PFSK-1 (cell line): ENCODE measurements around the gene FGFBP2.

Experiments
- FOXP2 ChIP-seq: optimal IDR thresholded peaks from 2 replicates; pipeline ENCODE3; 2011; ENCODE audit warnings: borderline replicate concordance, control low read depth, inconsistent platforms; ENCODE audit not compliant: insufficient read depth; ENCODE audit errors: extremely low read length, extremely low read depth
- POLR2AphosphoS5 ChIP-seq: IDR thresholded peaks from 2 replicates; pipeline ENCODE4 v1.6.1; 2012; ENCODE audit warnings: low read depth, mild to moderate bottlenecking, control low read depth, low read length, moderate library complexity
- REST ChIP-seq, 2 experiments: IDR thresholded peaks; 2 replicates each; pipeline versions ENCODE4 v1.6.1 to v1.8.0; 2011 to 2012; ENCODE audit warnings: low read depth in 2 of 2, low read length in 2 of 2, control low read depth in 1 of 2, inconsistent platforms in 1 of 2, mild to moderate bottlenecking in 1 of 2, moderate library complexity in 1 of 2; ENCODE audit not compliant: insufficient read depth in 1 of 2
- SIN3A ChIP-seq: IDR thresholded peaks from 2 replicates; pipeline ENCODE4 v1.6.1; 2012; ENCODE audit warnings: mild to moderate bottlenecking, low read length, moderate library complexity, borderline replicate concordance; ENCODE audit not compliant: insufficient read depth
- TAF1 ChIP-seq: IDR thresholded peaks from 2 replicates; pipeline ENCODE4 v1.6.1; 2012; ENCODE audit warnings: low read length, control low read depth, borderline replicate concordance; ENCODE audit not compliant: insufficient read depth

The FGFBP2 gene

GRCh38 chr4:16006771-16007446, 43.9 kb upstream of the FGFBP2 start:
- TF ChIP-seq POLR2AphosphoS5: no peak
- TF ChIP-seq TAF1: no peak
- TF ChIP-seq SIN3A: no peak
- no peak for TF ChIP-seq REST (IDR thresholded peaks at IDR 0.05; ENCODE audit: insufficient read depth in 1 of 2, low read depth in 2 of 2, low read length in 2 of 2)
- TF ChIP-seq FOXP2: no peak

DNA sequence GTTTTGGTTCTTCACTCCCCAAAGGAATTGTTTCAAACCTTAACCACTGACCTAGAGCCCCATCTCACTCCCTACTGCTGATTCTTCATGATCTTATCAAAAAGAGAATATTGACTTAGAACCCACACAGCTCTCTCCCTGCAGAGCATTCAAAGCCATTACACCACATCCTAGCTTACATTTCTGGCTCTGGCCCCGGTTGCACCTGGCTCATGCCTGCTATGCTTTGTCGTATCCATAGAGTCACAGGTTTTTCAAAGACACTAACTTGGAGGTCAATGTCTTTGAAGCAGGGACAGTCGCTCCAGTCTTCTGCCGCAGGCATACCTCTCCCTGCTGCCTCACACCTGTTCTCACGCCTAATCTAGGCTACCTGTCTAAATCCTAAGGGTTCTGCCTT, 42.7 kb upstream of the FGFBP2 start:
- TF ChIP-seq REST (IDR thresholded peaks at IDR 0.05; ENCODE audit: insufficient read depth in 1 of 2, low read depth in 2 of 2, low read length in 2 of 2): no peak
- no peak for TF ChIP-seq TAF1
- TF ChIP-seq FOXP2: no peak
- no peak for TF ChIP-seq POLR2AphosphoS5
- no peak for TF ChIP-seq SIN3A

GRCh38 chr4:16001484-16001858, 38.5 kb upstream of the FGFBP2 start:
- no peak for TF ChIP-seq REST (IDR thresholded peaks at IDR 0.05; ENCODE audit: insufficient read depth in 1 of 2, low read depth in 2 of 2, low read length in 2 of 2)
- no peak for TF ChIP-seq SIN3A
- TF ChIP-seq POLR2AphosphoS5: no peak
- no peak for TF ChIP-seq TAF1
- no peak for TF ChIP-seq FOXP2

DNA sequence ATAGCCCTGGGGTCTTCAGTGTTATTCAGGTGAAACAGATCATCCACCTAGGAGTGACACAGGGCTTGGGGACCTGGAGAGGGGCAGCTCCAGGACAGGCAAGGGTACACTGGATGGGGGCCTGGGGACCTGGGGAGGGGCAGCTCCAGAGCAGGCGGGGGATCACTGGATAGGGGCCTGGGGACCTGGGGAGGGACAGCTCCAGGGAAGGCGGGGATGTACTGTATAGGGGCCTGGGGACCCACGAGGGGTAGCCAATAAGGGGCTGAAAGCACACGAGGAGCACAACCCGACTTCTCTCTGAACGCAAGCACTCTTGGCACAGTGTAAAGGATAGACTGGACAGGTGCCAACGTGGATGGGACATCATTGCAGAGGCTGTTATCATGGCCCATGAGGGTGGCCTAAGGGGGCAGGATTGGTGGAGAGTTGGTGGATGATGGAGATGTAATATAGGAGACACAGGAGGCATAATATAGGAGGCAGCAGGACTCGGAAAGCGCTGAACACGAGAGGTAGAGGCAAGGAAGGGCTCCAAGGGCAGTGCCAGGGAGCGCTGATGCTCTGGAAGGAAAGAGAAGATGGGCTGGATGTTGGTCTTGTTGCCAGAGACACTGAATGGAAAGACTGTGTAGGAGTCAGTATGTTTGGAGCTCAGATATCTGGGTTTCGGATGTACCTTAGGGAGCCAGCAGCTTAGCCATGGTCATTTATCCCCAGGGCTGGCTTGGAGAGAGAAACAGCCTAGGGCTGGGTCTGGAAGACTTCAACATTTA, 37.9 kb upstream of the FGFBP2 start:
- TF ChIP-seq FOXP2: no peak
- TF ChIP-seq POLR2AphosphoS5: no peak
- TF ChIP-seq SIN3A: no peak
- no peak for TF ChIP-seq TAF1
- TF ChIP-seq REST (IDR thresholded peaks at IDR 0.05; ENCODE audit: insufficient read depth in 1 of 2, low read depth in 2 of 2, low read length in 2 of 2): no peak
